Spleen (tissue), 7 donors: ENCODE results near the gene AGTR2.
"Not testable (repeated sequence)": the region's sequence is repeated elsewhere in the genome, so short reads cannot be mapped to it uniquely, and the experiment has no call there.

Experiments used
- POLR2A ChIP-seq, 3 donors: fragments of 450-650 bp; IDR thresholded peaks; one replicate each; pipeline ENCODE4 v1.5.1; 2017; ENCODE audit warnings: antibody characterized with exemption in 3 of 3, mild to moderate bottlenecking in 1 of 3
- POLR2AphosphoS5 ChIP-seq, 3 donors: sonication (generic); formaldehyde crosslinking; IDR thresholded peaks; one replicate each; pipeline ENCODE4 v1.5.1; 2017; ENCODE audit warnings: antibody characterized with exemption in 3 of 3
- TF ChIP-seq, protein P1 (sequence below), 11 experiments: fragments of 200-600 bp in 7 of 11; fragments of 450-650 bp in 4 of 11; sonication (generic) in 4 of 11; IDR thresholded peaks in 8 of 11; conservative IDR thresholded peaks in 3 of 11; 1 replicate in 7 of 11; 2 replicates in 4 of 11; pipeline versions ENCODE4 v1.4.0 to v1.8.0; 2016 to 2021; ENCODE audit warnings: antibody characterized with exemption in 11 of 11, inconsistent platforms in 4 of 11, mild to moderate bottlenecking in 1 of 11
- donor health status: DM: no; HTN: no; CAD: no; lungs with moderate emphysema.
- donor health status: DM: no; HTN: no; CAD: no.
- donor health status: DM: no; HTN: no; CAD: no.

DNA sequence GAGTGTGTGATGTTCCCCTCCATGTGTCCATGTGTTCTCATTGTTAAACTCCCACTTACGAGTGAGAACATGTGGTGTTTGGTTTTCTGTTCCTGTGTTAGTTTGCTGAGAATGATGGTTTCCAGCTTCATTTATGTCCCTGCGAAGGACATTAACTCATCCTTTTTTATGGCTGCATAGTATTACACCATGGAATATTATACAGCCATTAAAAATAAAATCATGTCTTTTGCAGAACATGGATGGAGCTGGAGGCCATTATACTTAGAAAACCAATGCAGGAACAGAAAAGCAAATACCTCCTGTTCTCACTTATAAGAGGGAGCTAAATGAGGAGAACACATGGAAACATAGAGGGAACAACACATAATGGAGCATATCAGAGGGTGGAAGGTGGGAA lies 46.5 kb downstream of the AGTR2 start:
- TF ChIP-seq, protein P1, sequence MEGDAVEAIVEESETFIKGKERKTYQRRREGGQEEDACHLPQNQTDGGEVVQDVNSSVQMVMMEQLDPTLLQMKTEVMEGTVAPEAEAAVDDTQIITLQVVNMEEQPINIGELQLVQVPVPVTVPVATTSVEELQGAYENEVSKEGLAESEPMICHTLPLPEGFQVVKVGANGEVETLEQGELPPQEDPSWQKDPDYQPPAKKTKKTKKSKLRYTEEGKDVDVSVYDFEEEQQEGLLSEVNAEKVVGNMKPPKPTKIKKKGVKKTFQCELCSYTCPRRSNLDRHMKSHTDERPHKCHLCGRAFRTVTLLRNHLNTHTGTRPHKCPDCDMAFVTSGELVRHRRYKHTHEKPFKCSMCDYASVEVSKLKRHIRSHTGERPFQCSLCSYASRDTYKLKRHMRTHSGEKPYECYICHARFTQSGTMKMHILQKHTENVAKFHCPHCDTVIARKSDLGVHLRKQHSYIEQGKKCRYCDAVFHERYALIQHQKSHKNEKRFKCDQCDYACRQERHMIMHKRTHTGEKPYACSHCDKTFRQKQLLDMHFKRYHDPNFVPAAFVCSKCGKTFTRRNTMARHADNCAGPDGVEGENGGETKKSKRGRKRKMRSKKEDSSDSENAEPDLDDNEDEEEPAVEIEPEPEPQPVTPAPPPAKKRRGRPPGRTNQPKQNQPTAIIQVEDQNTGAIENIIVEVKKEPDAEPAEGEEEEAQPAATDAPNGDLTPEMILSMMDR (IDR thresholded peaks at IDR 0.05 in 8 of 11, conservative IDR thresholded peaks at IDR 0.05 in 3 of 11) = not testable (repeated sequence)
- TF ChIP-seq POLR2A, POLR2AphosphoS5 (IDR thresholded peaks at IDR 0.05): not testable (repeated sequence)
